OCI-LY1 (cell line): ENCODE measurements around the gene CDH13.

Experiments
- H2AFZ ChIP-seq: fragments of 200-600 bp; sonication (generic), shearing (Covaris generic); 2 replicates; pipeline ENCODE4 v1.6.0; 2014; ENCODE audit warnings: antibody characterized with exemption, mild to moderate bottlenecking, low read length
- H3F3A ChIP-seq: fragments of 200-600 bp; sonication (generic), shearing (Covaris generic); 2 replicates; pipeline ENCODE4 v1.6.0; 2014; ENCODE audit warnings: mild to moderate bottlenecking, antibody characterized with exemption, low read length, moderate library complexity; ENCODE audit not compliant: insufficient read depth
- H3K27ac ChIP-seq: fragments of 200-600 bp; sonication (generic); 2 replicates; pipeline ENCODE4 v1.5.1; 2014; ENCODE audit warnings: low read length, mixed run types, mild to moderate bottlenecking, low read depth; ENCODE audit not compliant: poor library complexity, severe bottlenecking
- H3K27me3 ChIP-seq: fragments of 200-600 bp; sonication (generic); 2 replicates; pipeline ENCODE4 v1.6.0; 2014; ENCODE audit warnings: antibody characterized with exemption, mild to moderate bottlenecking, low read length, moderate library complexity; ENCODE audit not compliant: insufficient read depth
- H3K36me3 ChIP-seq: fragments of 200-600 bp; sonication (generic); 2 replicates; pipeline ENCODE4 v1.6.1; 2014; ENCODE audit warnings: mild to moderate bottlenecking, antibody characterized with exemption, low read length, moderate library complexity, mixed read lengths; ENCODE audit not compliant: insufficient read depth
- H3K4me1 ChIP-seq: fragments of 200-600 bp; sonication (generic); 2 replicates; pipeline ENCODE4 v1.5.1; 2014; ENCODE audit warnings: mild to moderate bottlenecking, low read length, moderate library complexity; ENCODE audit not compliant: insufficient read depth, severe bottlenecking
- H3K4me2 ChIP-seq: fragments of 200-600 bp; sonication (generic), shearing (Covaris generic); 2 replicates; pipeline ENCODE4 v1.6.1; 2014; ENCODE audit warnings: low read length
- H3K4me3 ChIP-seq: fragments of 200-600 bp; sonication (generic); 2 replicates; pipeline ENCODE4 v1.5.1; 2014; ENCODE audit warnings: low read length, low read depth, mild to moderate bottlenecking, mixed read lengths; ENCODE audit not compliant: poor library complexity, severe bottlenecking
- H3K79me2 ChIP-seq: fragments of 200-600 bp; shearing (Covaris generic); 2 replicates; pipeline ENCODE4 v1.6.1; 2016; ENCODE audit warnings: mixed run types, low read length, mixed read lengths; ENCODE audit not compliant: insufficient read depth
- H3K9ac ChIP-seq: fragments of 200-600 bp; sonication (generic), shearing (Covaris generic); 2 replicates; pipeline ENCODE4 v1.6.1; 2014; ENCODE audit warnings: mild to moderate bottlenecking, low read length, mixed read lengths
- H3K9me2 ChIP-seq: fragments of 200-600 bp; sonication (generic), shearing (Covaris generic); 2 replicates; pipeline ENCODE4 v1.6.1; 2014; ENCODE audit warnings: low read depth, mild to moderate bottlenecking, low read length, mixed read lengths
- H3K9me3 ChIP-seq: fragments of 200-600 bp; shearing (Covaris generic); 2 replicates; pipeline ENCODE4 v1.6.1; 2014; ENCODE audit warnings: low read length, mixed read lengths
- H4K20me1 ChIP-seq: fragments of 200-600 bp; sonication (generic), shearing (Covaris generic); 2 replicates; pipeline ENCODE4 v1.6.0; 2016; ENCODE audit warnings: mild to moderate bottlenecking, low read length; ENCODE audit not compliant: insufficient read depth
- CTCF ChIP-seq: fragments of 200-600 bp; sonication (generic), shearing (Covaris generic); IDR thresholded peaks from 2 replicates; pipeline ENCODE4 v1.5.1; 2017; ENCODE audit warnings: mild to moderate bottlenecking, antibody characterized with exemption, low read length, moderate library complexity, mixed read lengths
- EZH2 ChIP-seq: fragments of 200-600 bp; sonication (generic), shearing (Covaris generic); IDR thresholded peaks from 2 replicates; pipeline ENCODE4 v1.8.0; 2017; ENCODE audit warnings: borderline replicate concordance, mixed run types, mild to moderate bottlenecking, antibody characterized with exemption, low read length, moderate library complexity, mixed read lengths

CDH13 gene

GRCh38 chr16:83705856-83706255 is 1079.1 kb downstream of the CDH13 start:
- Histone ChIP-seq H3K4me3 (no peak overlapping the region), H3K9me2 (no peaks in the 10 kb centered on the region), H4K20me1 (no peaks in the 10 kb centered on the region), H3K36me3 (no peaks in the 10 kb centered on the region), H3F3A (no peaks in the 10 kb centered on the region), H2AFZ (no peak overlapping the region), H3K79me2 (no peaks in the 10 kb centered on the region), H3K27me3 (no peaks in the 10 kb centered on the region), H3K9ac (no peak overlapping the region), H3K4me2 (no peak overlapping the region), H3K9me3 (no peaks in the 10 kb centered on the region), H3K27ac (no peak overlapping the region), H3K4me1 (no peaks in the 10 kb centered on the region)
- no peak for TF ChIP-seq CTCF
- TF ChIP-seq EZH2: no peak

- no peaks in the 10 kb centered on the region for H3K79me2 ChIP-seq
- no peaks in the 10 kb centered on the region for H3K4me1 ChIP-seq
- no peak overlapping the region for H3K4me3 ChIP-seq
- no peak overlapping the region for H3K9ac ChIP-seq
- no peaks in the 10 kb centered on the region for H4K20me1 ChIP-seq
- H3K9me2 ChIP-seq: no peaks in the 10 kb centered on the region
- H3K27me3 ChIP-seq: no peaks in the 10 kb centered on the region
- H3K9me3 ChIP-seq: no peaks in the 10 kb centered on the region
- H3K36me3 ChIP-seq: no peaks in the 10 kb centered on the region
- no peak overlapping the region for H2AFZ ChIP-seq
- no peak overlapping the region for H3K27ac ChIP-seq
- no peak for TF ChIP-seq EZH2
- TF ChIP-seq CTCF: no peak
- H3K4me2 ChIP-seq: no peak overlapping the region
- H3F3A ChIP-seq: no peaks in the 10 kb centered on the region
Observed at GRCh38 chr16:83706394-83706793, 1079.6 kb downstream of the CDH13 start.

- Histone ChIP-seq H4K20me1 (no peaks in the 10 kb centered on the region), H3K27me3 (no peaks in the 10 kb centered on the region), H3K9me3 (no peaks in the 10 kb centered on the region), H3K79me2 (no peaks in the 10 kb centered on the region), H3K4me3 (no peak overlapping the region), H3K9me2 (no peaks in the 10 kb centered on the region), H3K4me2 (no peak overlapping the region), H3K27ac (no peak overlapping the region), H3F3A (no peaks in the 10 kb centered on the region), H3K36me3 (no peaks in the 10 kb centered on the region), H3K4me1 (no peaks in the 10 kb centered on the region), H2AFZ (no peak overlapping the region), H3K9ac (no peak overlapping the region)
- no peak for TF ChIP-seq EZH2
- TF ChIP-seq CTCF: no peak
Observed at GRCh38 chr16:83711069-83711468, 1084.3 kb downstream of the CDH13 start.
